GM23338 (cell line): Measurements from ENCODE around the gene LDB3.

Experiments
- EZH2 ChIP-seq: fragments of 200-600 bp; sonication (generic); IDR thresholded peaks from one replicate; pipeline ENCODE4 v1.8.0; 2017; ENCODE audit warnings: antibody characterized with exemption, mild to moderate bottlenecking, low read depth; ENCODE audit not compliant: unreplicated experiment
- EZH2phosphoT487 ChIP-seq: fragments of 200-600 bp; sonication (generic); IDR thresholded peaks from one replicate; pipeline ENCODE4 v1.8.1; 2018; ENCODE audit warnings: antibody characterized with exemption; ENCODE audit not compliant: unreplicated experiment
- JUNB ChIP-seq: IDR thresholded peaks from one replicate; pipeline ENCODE4 v1.6.1; 2016; ENCODE audit warnings: antibody characterized with exemption; ENCODE audit not compliant: unreplicated experiment
- NANOG ChIP-seq: IDR thresholded peaks from 2 replicates; pipeline ENCODE4 v1.6.1; 2016; ENCODE audit warnings: antibody characterized with exemption, borderline replicate concordance
- POLR2AphosphoS5 ChIP-seq: IDR thresholded peaks from 2 replicates; pipeline ENCODE4 v1.6.1; 2016; ENCODE audit warnings: antibody characterized with exemption, low read depth
- REST ChIP-seq: IDR thresholded peaks from one replicate; pipeline ENCODE4 v1.6.1; 2018; ENCODE audit warnings: antibody characterized with exemption; ENCODE audit not compliant: unreplicated experiment
- TF ChIP-seq, protein P1 (sequence below), 2 experiments: fragments of 200-600 bp in 1 of 2; sonication (generic) in 1 of 2; conservative IDR thresholded peaks; 2 replicates each; pipeline versions ENCODE4 v1.5.1 to v1.6.1; 2016 to 2017; ENCODE audit warnings: antibody characterized with exemption in 2 of 2, low read depth in 2 of 2, mild to moderate bottlenecking in 2 of 2, moderate library complexity in 1 of 2

DNA sequence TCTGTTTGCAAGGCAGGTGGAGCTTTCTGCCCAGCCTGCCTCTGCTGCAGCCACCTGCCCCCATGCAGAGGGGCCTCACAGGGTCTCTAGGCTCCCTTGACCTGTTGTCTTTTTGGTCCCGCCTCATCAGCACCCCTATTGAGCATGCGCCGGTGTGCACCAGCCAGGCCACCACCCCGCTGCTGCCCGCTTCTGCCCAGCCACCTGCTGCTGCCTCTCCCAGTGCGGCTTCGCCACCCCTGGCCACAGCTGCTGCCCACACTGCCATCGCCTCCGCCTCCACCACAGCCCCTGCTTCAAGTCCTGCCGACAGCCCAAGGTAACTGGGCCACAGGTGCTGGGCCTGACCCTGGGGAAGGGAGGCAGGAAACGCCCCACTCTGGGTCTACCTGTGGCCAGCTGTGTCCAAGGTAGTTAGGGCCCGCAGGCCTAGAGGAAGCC lies 38.1 kb downstream of the LDB3 start:
- TF ChIP-seq, protein P1, sequence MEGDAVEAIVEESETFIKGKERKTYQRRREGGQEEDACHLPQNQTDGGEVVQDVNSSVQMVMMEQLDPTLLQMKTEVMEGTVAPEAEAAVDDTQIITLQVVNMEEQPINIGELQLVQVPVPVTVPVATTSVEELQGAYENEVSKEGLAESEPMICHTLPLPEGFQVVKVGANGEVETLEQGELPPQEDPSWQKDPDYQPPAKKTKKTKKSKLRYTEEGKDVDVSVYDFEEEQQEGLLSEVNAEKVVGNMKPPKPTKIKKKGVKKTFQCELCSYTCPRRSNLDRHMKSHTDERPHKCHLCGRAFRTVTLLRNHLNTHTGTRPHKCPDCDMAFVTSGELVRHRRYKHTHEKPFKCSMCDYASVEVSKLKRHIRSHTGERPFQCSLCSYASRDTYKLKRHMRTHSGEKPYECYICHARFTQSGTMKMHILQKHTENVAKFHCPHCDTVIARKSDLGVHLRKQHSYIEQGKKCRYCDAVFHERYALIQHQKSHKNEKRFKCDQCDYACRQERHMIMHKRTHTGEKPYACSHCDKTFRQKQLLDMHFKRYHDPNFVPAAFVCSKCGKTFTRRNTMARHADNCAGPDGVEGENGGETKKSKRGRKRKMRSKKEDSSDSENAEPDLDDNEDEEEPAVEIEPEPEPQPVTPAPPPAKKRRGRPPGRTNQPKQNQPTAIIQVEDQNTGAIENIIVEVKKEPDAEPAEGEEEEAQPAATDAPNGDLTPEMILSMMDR (conservative IDR thresholded peaks at IDR 0.05; ENCODE audit: low read depth in 2 of 2): no peak
- TF ChIP-seq POLR2AphosphoS5: no peak
- TF ChIP-seq REST: no peak
- TF ChIP-seq EZH2: no peak
- TF ChIP-seq JUNB: no peak
- TF ChIP-seq NANOG: no peak
- TF ChIP-seq EZH2phosphoT487: no peak
